Activated CD4-positive, alpha-beta T cell treated with anti-CD3 and anti-CD28 coated beads for 36 hours (primary cell): Measurements from ENCODE around the gene BGN. TPM values are rescaled to one million over a fixed set of nuclear protein-coding genes. Genes with fewer than 3 reads are reported as not detected.

ENCODE experiments used
- ATAC-seq: fragments of 200-7000 bp; cut with Tn5 transposase; one replicate; pipeline ENCODE4 v1.10.0; 2021; ENCODE audit warnings: mild to moderate bottlenecking, moderate library complexity
- CTCF ChIA-PET: fragments of 350-600 bp; sonication (Branson Sonifier 250); formaldehyde crosslinking; loops from one replicate; lab custom pipeline; 2021; ENCODE audit warnings: antibody characterized with exemption; lab: Charles Lee
- POLR2A ChIA-PET: fragments of 350-600 bp; sonication (Branson Sonifier 250); formaldehyde crosslinking; loops from one replicate; lab custom pipeline; 2021; ENCODE audit warnings: antibody characterized with exemption, inconsistent platforms; lab: Charles Lee
- DNase-seq: peaks from one replicate; pipeline ENCODE4 v3.0.0-alpha.2; 2020
- H3K27ac Mint-ChIP-seq: one replicate; pipeline ENCODE4 v1.8.0; 2021; ENCODE audit warnings: mixed read lengths
- H3K27me3 Mint-ChIP-seq: one replicate; pipeline ENCODE4 v1.8.0; 2021; ENCODE audit warnings: mixed read lengths
- H3K36me3 Mint-ChIP-seq: one replicate; pipeline ENCODE4 v1.8.0; 2021; ENCODE audit warnings: low read depth, mixed read lengths
- H3K4me1 Mint-ChIP-seq: one replicate; pipeline ENCODE4 v1.8.0; 2021; ENCODE audit warnings: mixed read lengths
- H3K4me3 Mint-ChIP-seq: one replicate; pipeline ENCODE4 v1.8.0; 2021; ENCODE audit warnings: mild to moderate bottlenecking, moderate library complexity, mixed read lengths
- H3K9me3 Mint-ChIP-seq: one replicate; pipeline ENCODE4 v1.8.0; 2021; ENCODE audit warnings: low read depth, mixed read lengths
- intact Hi-C, 2 experiments: fragments of 100-400 bp; cut with DNase I in 1 of 2; cut with micrococcal nuclease in 1 of 2; formaldehyde crosslinking; loops; one replicate each; pipeline versions ENCODE4 v1.14.2 to v1.15.1; 2022 to 2024; cut with DNase I, micrococcal nuclease
- total RNA-seq, 2 experiments: library from RNA; stranded (reverse); gene quantifications; one replicate each; pipeline ENCODE4 v1.2.3, GENCODE V29; 2021

BGN gene
- total RNA-seq, 2 experiments from 2014 or later, result not detected

DNA sequence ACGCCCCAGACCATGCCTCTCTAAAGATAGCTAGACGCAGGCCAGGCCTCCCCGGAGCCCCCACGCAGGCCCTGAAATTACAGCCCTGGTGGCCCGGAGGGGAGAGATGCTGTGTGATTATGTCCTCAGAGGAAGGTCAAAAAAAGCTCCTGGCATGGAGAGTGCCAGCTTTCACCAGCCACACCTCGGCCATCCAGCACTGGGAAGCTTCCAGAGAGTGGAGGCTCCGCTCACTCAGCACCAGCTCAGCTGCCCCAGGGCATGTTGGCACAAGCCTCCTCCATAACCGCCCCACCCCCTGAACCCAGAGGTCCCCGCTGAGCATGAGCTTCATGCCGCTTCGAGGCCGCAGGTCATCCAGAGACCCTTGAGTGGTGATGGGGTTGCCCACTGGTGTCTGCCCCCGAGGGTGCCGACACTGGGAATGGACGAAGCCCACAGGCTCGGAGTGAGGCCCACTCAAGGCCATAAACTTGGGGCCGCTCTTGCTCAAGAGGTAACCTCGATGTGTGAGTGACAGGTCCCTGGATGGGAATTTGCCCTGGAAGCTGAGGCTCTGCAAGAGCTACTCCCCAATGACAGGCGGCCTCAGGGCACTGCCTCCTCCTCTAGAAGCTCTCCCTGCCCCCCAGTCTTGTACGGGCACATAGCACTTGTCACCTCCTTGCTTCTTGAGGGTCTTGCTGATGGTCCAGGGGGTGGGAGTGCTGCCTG, 4.4 kb upstream of the BGN start:
- no peak for DNase-seq
- Mint-ChIP-seq H3K4me3 (no peak overlapping the region), H3K4me1 (no peaks in the 10 kb centered on the region), H3K27ac (no peak overlapping the region), H3K9me3 (no peaks in the 10 kb centered on the region), H3K27me3 (no peaks in the 10 kb centered on the region), H3K36me3 (no peaks in the 10 kb centered on the region)
- POLR2A ChIA-PET, result no interaction called here
- CTCF ChIA-PET, result no interaction called here
- intact Hi-C loops, result no loop called here
- no peak for ATAC-seq

DNA sequence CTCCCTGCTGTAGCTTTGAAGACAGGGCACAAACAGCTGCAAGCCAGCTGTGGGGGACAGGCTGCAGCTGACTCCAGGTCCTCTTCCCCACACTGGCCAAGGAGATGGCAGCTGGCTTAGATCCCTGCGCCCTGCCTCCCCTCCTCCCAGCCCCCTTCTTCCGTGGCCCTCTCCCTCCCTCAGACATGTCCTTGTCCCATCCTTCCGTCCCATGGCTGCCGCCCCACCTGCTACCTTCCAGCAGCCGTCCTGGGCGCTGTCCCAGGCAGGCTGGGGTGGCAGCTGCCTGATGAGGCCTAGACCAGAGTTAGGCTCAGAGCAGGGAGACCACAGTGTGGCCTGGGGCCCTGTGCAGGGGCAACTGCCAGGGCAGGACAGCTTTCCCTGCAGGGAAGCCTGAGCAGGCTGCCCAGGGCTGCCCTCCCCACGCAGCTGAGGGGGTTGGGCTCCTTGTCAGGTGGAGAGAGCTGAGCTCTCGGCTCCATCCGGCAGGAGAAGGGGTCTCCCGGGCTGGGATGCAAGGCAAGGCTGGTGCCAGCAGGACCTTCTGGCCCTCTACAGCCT, 3.3 kb upstream of the BGN start:
- intact Hi-C loops, result no loop called here
- no peak for DNase-seq
- no peaks in the 10 kb centered on the region for H3K36me3 Mint-ChIP-seq
- ChIA-PET POLR2A (no interaction called here), CTCF (no interaction called here)
- H3K4me1 Mint-ChIP-seq, result no peaks in the 10 kb centered on the region
- H3K27me3 Mint-ChIP-seq, result no peaks in the 10 kb centered on the region
- no peak overlapping the region for H3K27ac Mint-ChIP-seq
- H3K9me3 Mint-ChIP-seq, result no peaks in the 10 kb centered on the region
- H3K4me3 Mint-ChIP-seq, result no peak overlapping the region
- no peak for ATAC-seq

DNA sequence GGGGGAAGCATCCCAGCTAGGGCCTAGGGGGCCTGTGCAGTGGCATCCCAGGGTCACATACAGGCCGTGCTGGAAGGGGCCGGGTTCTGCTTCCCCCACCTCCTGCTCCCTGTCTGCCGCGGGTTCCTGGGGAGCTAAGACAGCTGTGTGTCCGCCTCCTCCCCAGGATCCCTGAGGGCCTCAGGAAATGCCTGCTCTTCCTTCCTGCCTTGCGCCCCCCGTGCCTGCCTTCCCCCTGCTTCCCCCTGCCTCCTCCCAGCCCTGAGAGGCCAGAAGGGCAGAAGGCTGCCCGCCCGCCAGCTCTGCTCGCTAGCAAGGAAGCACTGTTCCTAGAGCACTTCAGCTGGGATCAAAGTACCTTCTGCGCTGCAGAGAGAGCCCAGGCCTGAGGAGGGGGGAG, 2.9 kb upstream of the BGN start:
- Mint-ChIP-seq H3K27me3 (no peaks in the 10 kb centered on the region), H3K27ac (no peak overlapping the region), H3K36me3 (no peaks in the 10 kb centered on the region), H3K9me3 (no peaks in the 10 kb centered on the region), H3K4me1 (no peaks in the 10 kb centered on the region), H3K4me3 (no peak overlapping the region)
- intact Hi-C loops, result no loop called here
- DNase-seq (no peak), ATAC-seq (no peak)
- ChIA-PET CTCF (interaction anchor here (0.6 kb wide), 1 partner anchor 403 kb away, joined by 3 read pairs; no protein-coding TSS in a partner anchor), POLR2A (no interaction called here)

DNA sequence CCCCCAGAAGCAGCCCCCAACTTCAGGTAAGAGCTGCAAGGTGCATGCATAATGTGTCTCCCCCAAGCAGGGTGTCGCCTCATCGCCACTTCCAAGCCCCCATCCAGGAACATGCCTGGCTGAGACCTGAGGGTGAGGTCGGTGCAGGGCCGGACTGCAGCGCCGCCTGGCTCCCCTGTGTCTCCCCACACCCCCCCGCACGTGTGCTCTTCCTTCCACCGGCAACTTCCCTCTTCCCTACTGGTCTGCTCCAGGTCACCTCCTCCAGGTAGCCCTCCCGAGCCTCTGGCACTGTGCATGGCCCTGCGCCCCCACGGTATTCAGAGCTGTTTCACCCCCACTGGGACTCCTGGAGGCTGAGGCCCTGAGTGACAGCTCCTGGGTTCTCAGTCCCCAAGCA, 2.2 kb upstream of the BGN start:
- intact Hi-C loops, result no loop called here
- Mint-ChIP-seq H3K27ac (no peak overlapping the region), H3K27me3 (no peaks in the 10 kb centered on the region), H3K4me1 (no peaks in the 10 kb centered on the region), H3K4me3 (no peak overlapping the region), H3K36me3 (no peaks in the 10 kb centered on the region), H3K9me3 (no peaks in the 10 kb centered on the region)
- DNase-seq (no peak), ATAC-seq (no peak)
- POLR2A ChIA-PET, result no interaction called here
- CTCF ChIA-PET, result interaction anchor here (0.6 kb wide), 1 partner anchor 403 kb away, joined by 3 read pairs; no protein-coding TSS in a partner anchor

DNA sequence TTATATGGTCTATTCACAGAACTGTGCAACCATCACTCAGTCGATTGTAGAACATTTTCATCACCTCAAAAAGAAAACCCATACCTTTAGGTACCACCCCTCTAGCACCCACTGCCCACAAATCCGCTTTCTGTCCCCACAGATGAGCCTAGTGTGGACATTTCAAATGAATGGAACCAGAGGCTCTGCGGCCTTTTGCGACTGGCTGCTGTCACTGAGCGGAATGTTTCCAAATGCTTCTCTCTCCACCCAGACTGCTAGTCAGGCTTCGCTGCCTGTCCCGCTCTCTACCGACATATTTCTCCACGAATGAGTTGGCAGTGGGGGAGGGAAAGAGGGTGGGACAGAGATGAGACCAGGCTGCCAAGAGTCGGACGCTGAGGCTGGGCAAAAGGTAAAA, 1.7 kb upstream of the BGN start:
- ATAC-seq (no peak), DNase-seq (no peak)
- no peaks in the 10 kb centered on the region for H3K36me3 Mint-ChIP-seq
- no peaks in the 10 kb centered on the region for H3K27me3 Mint-ChIP-seq
- intact Hi-C loops, result no loop called here
- H3K4me3 Mint-ChIP-seq, result no peak overlapping the region
- no peak overlapping the region for H3K27ac Mint-ChIP-seq
- H3K4me1 Mint-ChIP-seq, result no peaks in the 10 kb centered on the region
- ChIA-PET POLR2A (no interaction called here), CTCF (no interaction called here)
- no peaks in the 10 kb centered on the region for H3K9me3 Mint-ChIP-seq

DNA sequence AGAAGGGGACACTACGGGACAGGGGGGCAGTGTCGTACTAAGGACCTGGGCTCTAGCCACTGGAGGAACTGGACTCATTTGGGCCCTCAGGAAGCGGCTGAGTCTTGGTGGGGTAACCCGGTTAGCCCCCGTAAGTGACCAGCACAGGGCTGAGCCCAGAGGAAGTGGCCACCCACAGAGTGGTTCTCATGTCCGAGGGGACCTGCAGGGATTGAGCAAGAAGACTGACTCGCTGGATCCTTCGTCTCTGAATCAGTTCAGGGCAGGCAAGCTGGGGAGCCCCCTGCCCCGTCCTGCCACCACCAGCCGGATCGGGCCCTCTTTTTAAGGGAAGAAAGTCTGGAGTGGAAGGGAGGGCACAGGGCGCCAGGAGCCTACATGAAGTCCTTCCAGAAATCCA, 719 bp upstream of the BGN start:
- DNase-seq (no peak), ATAC-seq (no peak)
- Mint-ChIP-seq H3K27me3 (no peaks in the 10 kb centered on the region), H3K4me1 (no peaks in the 10 kb centered on the region), H3K9me3 (no peaks in the 10 kb centered on the region), H3K27ac (no peak overlapping the region), H3K36me3 (no peaks in the 10 kb centered on the region), H3K4me3 (no peak overlapping the region)
- POLR2A ChIA-PET, result no interaction called here
- CTCF ChIA-PET, result no interaction called here
- intact Hi-C loops, result no loop called here

DNA sequence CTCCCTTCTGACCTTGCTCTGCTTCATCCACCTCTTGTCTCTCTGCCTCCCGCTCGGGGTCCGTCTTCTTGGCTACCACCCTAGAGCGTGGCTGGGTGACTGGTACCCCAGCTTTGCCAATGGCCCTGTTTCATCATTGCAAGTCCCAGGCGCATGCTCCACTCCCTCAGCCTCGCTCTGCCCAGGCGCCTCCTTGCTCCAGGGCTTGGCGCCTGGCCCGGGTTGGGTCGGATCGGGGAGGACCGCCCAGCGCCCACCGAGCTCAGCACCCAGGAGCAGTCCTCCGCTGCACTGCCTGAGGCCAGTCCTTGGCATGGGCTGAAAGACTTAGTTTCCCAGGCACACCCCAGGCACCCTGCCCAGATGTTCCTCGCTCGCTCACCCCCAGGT, 577 bp downstream of the BGN start:
- H3K27me3 Mint-ChIP-seq, result no peaks in the 10 kb centered on the region
- no peaks in the 10 kb centered on the region for H3K9me3 Mint-ChIP-seq
- no peak overlapping the region for H3K4me3 Mint-ChIP-seq
- ChIA-PET CTCF (no interaction called here), POLR2A (no interaction called here)
- ATAC-seq (no peak), DNase-seq (no peak)
- no peak overlapping the region for H3K27ac Mint-ChIP-seq
- H3K36me3 Mint-ChIP-seq, result no peaks in the 10 kb centered on the region
- no peaks in the 10 kb centered on the region for H3K4me1 Mint-ChIP-seq
- intact Hi-C loops, result no loop called here

DNA sequence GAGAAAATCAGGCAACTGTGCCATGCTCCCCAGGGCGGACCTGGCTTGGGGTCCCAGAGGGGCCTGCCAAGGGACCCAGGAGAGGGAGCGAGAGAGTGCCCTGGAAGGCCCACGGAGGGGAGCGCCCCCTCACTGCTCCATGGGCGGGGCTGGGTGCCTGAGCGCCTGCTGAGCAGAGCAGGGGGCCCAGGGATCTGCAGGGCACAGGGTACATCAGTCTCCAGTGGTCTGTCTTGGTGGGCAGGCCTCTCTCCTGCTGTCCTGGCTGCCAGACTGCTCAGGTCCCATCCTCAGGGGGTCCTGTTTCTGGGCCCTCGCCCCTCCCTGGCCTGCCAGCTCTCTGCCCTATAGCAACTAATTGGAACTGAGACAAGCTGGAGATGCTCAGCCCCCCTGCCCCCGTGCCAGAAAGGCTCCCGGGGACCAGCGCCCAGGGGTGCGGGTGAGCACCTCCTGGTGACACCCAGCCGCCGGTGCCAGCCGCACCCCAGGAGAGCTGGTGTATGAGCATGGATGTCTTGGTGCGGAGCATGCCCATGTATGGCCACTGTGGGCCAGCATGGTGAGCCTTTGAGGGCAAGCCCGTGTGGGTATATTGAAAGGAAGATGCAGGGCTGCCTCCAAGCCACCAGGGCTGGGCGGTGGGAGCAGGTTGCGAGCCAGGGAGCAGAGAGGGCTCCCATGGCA, 1.3 kb downstream of the BGN start:
- POLR2A ChIA-PET, result no interaction called here
- ATAC-seq (no peak), DNase-seq (no peak)
- intact Hi-C loops, result no loop called here
- no peaks in the 10 kb centered on the region for H3K27me3 Mint-ChIP-seq
- H3K36me3 Mint-ChIP-seq, result no peaks in the 10 kb centered on the region
- CTCF ChIA-PET, result no interaction called here
- H3K27ac Mint-ChIP-seq, result no peak overlapping the region
- no peaks in the 10 kb centered on the region for H3K4me1 Mint-ChIP-seq
- no peaks in the 10 kb centered on the region for H3K9me3 Mint-ChIP-seq
- H3K4me3 Mint-ChIP-seq, result no peak overlapping the region

DNA sequence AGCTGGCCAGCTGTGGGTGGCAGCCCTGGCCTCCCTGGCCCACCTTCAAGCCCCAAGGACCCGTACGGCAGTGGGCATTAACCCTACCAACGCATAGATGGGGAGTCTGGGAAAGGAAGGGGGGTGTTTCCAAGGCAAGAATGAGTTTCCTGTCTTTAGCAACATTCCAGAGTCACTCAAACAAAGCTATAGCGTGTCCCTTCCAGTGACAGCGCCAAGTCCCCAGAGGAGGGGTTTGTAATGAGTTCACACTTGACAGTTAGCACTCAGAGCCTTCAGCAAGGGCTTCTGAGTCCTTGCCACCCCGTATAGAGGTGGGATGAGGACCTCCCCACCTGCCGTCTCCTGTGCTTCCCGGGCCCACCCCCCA, 1.8 kb downstream of the BGN start:
- CTCF ChIA-PET, result no interaction called here
- DNase-seq (no peak), ATAC-seq (no peak)
- POLR2A ChIA-PET, result no interaction called here
- H3K4me3 Mint-ChIP-seq, result no peak overlapping the region
- intact Hi-C loops, result no loop called here
- no peaks in the 10 kb centered on the region for H3K27me3 Mint-ChIP-seq
- H3K27ac Mint-ChIP-seq, result no peak overlapping the region
- H3K36me3 Mint-ChIP-seq, result no peaks in the 10 kb centered on the region
- no peaks in the 10 kb centered on the region for H3K9me3 Mint-ChIP-seq
- no peaks in the 10 kb centered on the region for H3K4me1 Mint-ChIP-seq

DNA sequence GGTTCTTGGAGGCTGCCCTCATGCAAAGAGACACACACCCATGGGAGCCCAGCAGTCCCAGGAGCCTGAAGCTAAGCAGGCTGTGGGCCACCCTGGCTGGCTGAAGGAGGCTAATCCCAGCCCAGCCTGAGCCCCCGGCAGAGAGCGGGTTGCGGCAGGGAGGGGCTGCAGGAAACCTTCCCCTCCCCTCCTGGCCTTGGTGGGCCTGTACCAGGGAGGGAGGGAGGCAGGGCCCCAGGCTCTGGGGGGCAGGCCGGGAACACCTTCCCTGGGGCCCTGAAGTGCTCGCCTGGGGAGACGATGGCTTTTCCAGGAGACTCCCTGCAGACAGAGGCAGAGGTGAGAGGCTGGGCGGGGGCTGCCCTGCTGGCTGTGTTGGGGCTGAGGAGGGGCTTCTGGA, 3.7 kb downstream of the BGN start:
- ChIA-PET CTCF (interaction anchor here (0.5 kb wide), 1 partner anchor 80 kb away, joined by 3 read pairs; no protein-coding TSS in a partner anchor), POLR2A (no interaction called here)
- ATAC-seq (no peak), DNase-seq (no peak)
- Mint-ChIP-seq H3K9me3 (no peaks in the 10 kb centered on the region), H3K36me3 (no peaks in the 10 kb centered on the region), H3K27me3 (no peaks in the 10 kb centered on the region), H3K4me1 (no peaks in the 10 kb centered on the region), H3K4me3 (no peak overlapping the region), H3K27ac (no peak overlapping the region)
- intact Hi-C loops, result no loop called here

DNA sequence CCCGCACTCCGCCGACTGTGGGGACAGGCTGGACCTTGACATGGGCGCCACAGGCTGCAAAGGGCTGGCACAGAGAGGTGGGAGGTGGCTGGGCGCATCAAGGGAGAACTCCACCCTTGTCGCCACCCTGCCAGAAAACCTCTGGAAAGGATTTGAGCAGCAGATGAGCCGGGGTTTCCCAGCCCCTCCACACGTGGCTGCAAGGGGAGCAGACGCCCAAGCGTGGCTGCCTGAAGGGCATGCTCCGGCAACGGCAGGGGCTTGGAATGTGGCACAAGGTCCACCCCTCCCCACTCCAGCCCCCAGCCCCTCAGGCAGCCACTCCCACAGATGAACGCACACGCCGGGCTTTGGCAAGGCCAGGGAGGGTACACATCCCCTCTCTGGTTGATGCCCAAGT, 4.6 kb downstream of the BGN start:
- Mint-ChIP-seq H3K27ac (no peak overlapping the region), H3K36me3 (no peaks in the 10 kb centered on the region), H3K4me3 (no peak overlapping the region), H3K27me3 (no peaks in the 10 kb centered on the region), H3K9me3 (no peaks in the 10 kb centered on the region), H3K4me1 (no peaks in the 10 kb centered on the region)
- ChIA-PET POLR2A (no interaction called here), CTCF (no interaction called here)
- DNase-seq (no peak), ATAC-seq (no peak)
- intact Hi-C loops, result no loop called here

DNA sequence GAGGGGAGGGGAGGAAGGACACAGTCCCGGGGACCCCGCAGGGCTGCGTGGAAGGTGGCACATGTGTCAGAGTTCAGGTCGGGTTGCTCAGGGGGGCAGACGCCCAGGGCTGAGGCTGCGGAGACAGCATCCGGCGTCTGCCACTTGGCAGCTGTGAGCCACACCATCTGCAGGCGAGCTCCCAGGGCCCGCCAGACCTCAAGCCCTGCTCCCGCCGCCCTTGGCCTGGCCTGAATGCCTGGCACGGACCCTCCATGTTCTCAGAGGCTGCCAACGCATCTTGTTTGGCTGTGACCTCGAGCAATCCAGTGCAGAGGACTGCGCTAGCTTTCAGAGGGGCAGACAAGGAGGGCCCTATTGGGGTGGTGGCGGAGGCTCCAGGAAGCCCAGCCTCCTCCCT, 5.1 kb downstream of the BGN start:
- Mint-ChIP-seq H3K27ac (no peak overlapping the region), H3K9me3 (no peaks in the 10 kb centered on the region), H3K4me3 (no peak overlapping the region), H3K27me3 (no peaks in the 10 kb centered on the region), H3K36me3 (no peaks in the 10 kb centered on the region), H3K4me1 (no peaks in the 10 kb centered on the region)
- ChIA-PET POLR2A (no interaction called here), CTCF (no interaction called here)
- intact Hi-C loops, result no loop called here
- no peak for DNase-seq
- ATAC-seq, result no peak
